OCI-LY7 (cell line): ENCODE data around the gene SNRNP48. TPM values are rescaled to one million over a fixed set of nuclear protein-coding genes. Genes with fewer than 3 reads are reported as not detected.

Experiments
- BruUV-seq: library from RNA; stranded (reverse); fragments of 400-500 nt; replicated peaks from 2 replicates; lab custom pipeline; 2021; lab: Mats Ljungman, UMichigan
- CTCF ChIA-PET: fragments of 300-600 bp; sonication (Branson Sonifier 250); formaldehyde crosslinking; loops from one replicate; lab custom pipeline; 2022; ENCODE audit warnings: antibody characterized with exemption; ENCODE audit not compliant: unreplicated experiment; lab: Charles Lee
- POLR2A ChIA-PET: fragments of 300-600 bp; sonication (Branson Sonifier 250); formaldehyde crosslinking; loops from one replicate; lab custom pipeline; 2022; ENCODE audit warnings: antibody characterized with exemption; lab: Charles Lee
- DNase-seq: peaks from one replicate; pipeline ENCODE4 v3.0.0-alpha.2; 2015; ENCODE audit warnings: low spot score
- H2AFZ ChIP-seq: fragments of 200-600 bp; sonication (generic), shearing (Covaris generic); 2 replicates; pipeline ENCODE4 v1.6.1; 2014; ENCODE audit warnings: mild to moderate bottlenecking, antibody characterized with exemption, low read length, moderate library complexity
- H3K27ac ChIP-seq: fragments of 200-600 bp; sonication (generic); 2 replicates; pipeline ENCODE4 v1.5.1; 2014; ENCODE audit warnings: mixed run types, low read depth, mild to moderate bottlenecking, moderate library complexity, low read length, inconsistent platforms; ENCODE audit not compliant: poor library complexity, severe bottlenecking
- H3K36me3 ChIP-seq: fragments of 200-600 bp; sonication (generic); 2 replicates; pipeline ENCODE4 v1.6.1; 2014; ENCODE audit warnings: mild to moderate bottlenecking, antibody characterized with exemption, low read length, moderate library complexity, mixed read lengths; ENCODE audit not compliant: insufficient read depth
- H3K4me1 ChIP-seq: fragments of 200-600 bp; sonication (generic); 2 replicates; pipeline ENCODE4 v1.5.1; 2014; ENCODE audit warnings: mild to moderate bottlenecking, low read length; ENCODE audit not compliant: insufficient read depth, poor library complexity, severe bottlenecking
- H3K4me2 ChIP-seq: fragments of 200-600 bp; sonication (generic); 2 replicates; pipeline ENCODE4 v1.6.1; 2014; ENCODE audit warnings: mild to moderate bottlenecking, low read length
- H3K4me3 ChIP-seq: fragments of 200-600 bp; sonication (generic); 2 replicates; pipeline ENCODE4 v1.5.1; 2014; ENCODE audit warnings: mild to moderate bottlenecking, low read depth, low read length; ENCODE audit not compliant: poor library complexity, severe bottlenecking
- H3K79me2 ChIP-seq: fragments of 200-600 bp; sonication (generic); 2 replicates; pipeline ENCODE4 v1.6.1; 2016; ENCODE audit warnings: low read depth, mild to moderate bottlenecking, low read length, moderate library complexity, mixed read lengths; ENCODE audit not compliant: insufficient read depth
- H3K9me2 ChIP-seq: fragments of 200-600 bp; sonication (generic); 2 replicates; pipeline ENCODE4 v1.6.1; 2016; ENCODE audit warnings: mild to moderate bottlenecking, low read length, mixed read lengths; ENCODE audit not compliant: insufficient read depth
- H3K9me3 ChIP-seq: fragments of 200-600 bp; sonication (generic); 2 replicates; pipeline ENCODE4 v1.6.1; 2014; ENCODE audit warnings: mild to moderate bottlenecking, mixed run types, low read length, mixed read lengths
- H4K20me1 ChIP-seq: fragments of 200-600 bp; sonication (generic); 2 replicates; pipeline ENCODE4 v1.6.1; 2014; ENCODE audit warnings: mild to moderate bottlenecking, antibody characterized with exemption, low read length, moderate library complexity, mixed read lengths; ENCODE audit not compliant: insufficient read depth
- EZH2phosphoT487 ChIP-seq: fragments of 200-600 bp; sonication (generic); IDR thresholded peaks from 2 replicates; pipeline ENCODE4 v1.6.1; 2018; ENCODE audit warnings: low read depth, borderline replicate concordance, mild to moderate bottlenecking, mixed run types, antibody characterized with exemption, low read length, moderate library complexity, mixed read lengths
- intact Hi-C: fragments of 100-400 bp; cut with micrococcal nuclease; formaldehyde crosslinking; loops from one replicate; pipeline ENCODE4 v1.10.0; 2022; ENCODE audit not compliant: unreplicated experiment
- total RNA-seq, 2 experiments: library from RNA; depleted of rRNA in 1 of 2; stranded (reverse); fragments of >200 nt in 1 of 2; shearing (Covaris generic) in 1 of 2; gene quantifications; 2 replicates each; pipeline ENCODE4 v1.2.3, GENCODE V29; 2014 to 2022
- TF ChIP-seq, protein P1 (sequence below): fragments of 200-600 bp; sonication (generic); conservative IDR thresholded peaks from 2 replicates; pipeline ENCODE4 v1.5.1; 2014; ENCODE audit warnings: mild to moderate bottlenecking, antibody characterized with exemption, low read length, moderate library complexity, mixed read lengths

The SNRNP48 gene
- total RNA-seq, 2 experiments from 2014 or later, result 24.1 to 30.2 TPM

DNA sequence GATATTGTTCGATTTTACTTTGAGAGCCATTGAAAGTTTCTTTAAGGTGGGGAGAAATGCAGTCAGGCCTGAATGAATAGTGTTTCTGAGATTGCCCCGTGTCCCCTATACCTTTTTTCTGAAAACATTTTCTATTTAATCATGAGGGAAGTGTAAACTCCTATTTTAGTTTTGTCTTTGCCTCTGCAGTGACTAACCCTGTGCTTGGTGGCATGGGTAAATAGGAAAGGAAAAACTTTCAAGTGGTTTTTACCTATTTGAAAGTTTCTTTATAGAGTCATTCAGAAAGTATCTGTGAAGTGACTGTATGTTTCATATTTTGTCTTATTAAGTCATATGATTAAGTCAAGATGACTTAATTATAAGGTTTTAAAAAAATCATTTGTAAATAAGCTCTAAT, 14.5 kb downstream of the SNRNP48 start:
- Histone ChIP-seq H3K27ac (no peak overlapping the region), H3K4me2 (no peak overlapping the region), H3K4me1 (no peaks in the 10 kb centered on the region), H3K9me2 (no peaks in the 10 kb centered on the region), H2AFZ (no peak overlapping the region), H3K4me3 (no peak overlapping the region), H3K36me3 (peaks cover 98% of the 10 kb centered on the region), H3K79me2 (no peaks in the 10 kb centered on the region), H4K20me1 (no peaks in the 10 kb centered on the region), H3K9me3 (no peaks in the 10 kb centered on the region)
- DNase-seq, result no peak
- ChIA-PET CTCF (no interaction called here), POLR2A (interaction anchor here (1.2 to 2.1 kb wide), 3 partner anchors 10 to 21 kb away, joined by 5 to 6 read pairs (median 5); no protein-coding TSS in a partner anchor)
- intact Hi-C loops, result loop anchor here (5.0 kb wide), 1 partner anchor 197 kb away; no protein-coding TSS in a partner anchor
- BruUV-seq, result no TSS peak
- no peak for TF ChIP-seq EZH2phosphoT487
- TF ChIP-seq, protein P1, sequence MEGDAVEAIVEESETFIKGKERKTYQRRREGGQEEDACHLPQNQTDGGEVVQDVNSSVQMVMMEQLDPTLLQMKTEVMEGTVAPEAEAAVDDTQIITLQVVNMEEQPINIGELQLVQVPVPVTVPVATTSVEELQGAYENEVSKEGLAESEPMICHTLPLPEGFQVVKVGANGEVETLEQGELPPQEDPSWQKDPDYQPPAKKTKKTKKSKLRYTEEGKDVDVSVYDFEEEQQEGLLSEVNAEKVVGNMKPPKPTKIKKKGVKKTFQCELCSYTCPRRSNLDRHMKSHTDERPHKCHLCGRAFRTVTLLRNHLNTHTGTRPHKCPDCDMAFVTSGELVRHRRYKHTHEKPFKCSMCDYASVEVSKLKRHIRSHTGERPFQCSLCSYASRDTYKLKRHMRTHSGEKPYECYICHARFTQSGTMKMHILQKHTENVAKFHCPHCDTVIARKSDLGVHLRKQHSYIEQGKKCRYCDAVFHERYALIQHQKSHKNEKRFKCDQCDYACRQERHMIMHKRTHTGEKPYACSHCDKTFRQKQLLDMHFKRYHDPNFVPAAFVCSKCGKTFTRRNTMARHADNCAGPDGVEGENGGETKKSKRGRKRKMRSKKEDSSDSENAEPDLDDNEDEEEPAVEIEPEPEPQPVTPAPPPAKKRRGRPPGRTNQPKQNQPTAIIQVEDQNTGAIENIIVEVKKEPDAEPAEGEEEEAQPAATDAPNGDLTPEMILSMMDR, result no peak

DNA sequence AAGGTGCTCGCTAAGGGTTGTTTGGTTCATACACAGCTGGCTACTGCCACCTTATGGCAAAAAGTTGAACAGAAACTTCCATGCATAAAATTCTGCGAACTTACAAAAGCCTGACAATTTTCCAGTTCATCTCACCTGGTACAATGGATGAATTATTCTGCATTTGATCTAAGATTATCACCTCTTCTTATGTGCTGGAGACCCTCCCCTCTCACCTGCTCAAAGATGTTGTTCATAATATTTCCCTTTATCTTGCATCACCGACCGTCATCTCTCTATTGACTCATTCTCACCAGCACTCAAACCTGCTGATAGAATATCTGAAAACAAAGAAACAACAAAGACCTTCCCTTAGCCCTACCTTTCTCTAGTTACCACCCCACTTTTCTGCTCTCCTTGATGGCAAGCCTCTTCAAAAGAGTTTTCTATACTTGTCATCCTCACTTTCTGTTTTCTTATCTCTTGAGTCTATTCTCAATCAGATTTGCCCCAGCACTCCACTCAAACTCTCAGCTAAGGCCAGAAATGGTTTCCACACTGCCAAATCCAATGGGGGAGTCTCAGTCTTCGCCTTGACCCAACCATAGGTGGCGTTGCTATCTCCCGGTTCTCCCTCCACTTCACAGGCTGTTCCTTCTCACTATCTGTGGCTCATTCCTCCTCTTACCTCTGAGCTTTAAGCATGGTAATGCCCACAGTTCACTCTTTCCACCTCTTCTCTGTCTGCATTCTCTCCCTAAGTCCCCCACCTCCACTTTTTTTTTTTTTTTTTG, 25.8 kb downstream of the SNRNP48 start:
- CTCF ChIA-PET, result interaction anchor here (0.7 kb wide), 1 partner anchor 25 kb away, joined by 4 read pairs; no protein-coding TSS in a partner anchor
- intact Hi-C loops, result loop anchor here (1.0 to 10.0 kb wide), 2 partner anchors 339 to 379 kb away; no protein-coding TSS in a partner anchor
- no peak overlapping the region for H3K27ac ChIP-seq
- no peaks in the 10 kb centered on the region for H3K9me2 ChIP-seq
- H3K4me3 ChIP-seq, result no peak overlapping the region
- H4K20me1 ChIP-seq, result no peaks in the 10 kb centered on the region
- no TSS peak for BruUV-seq
- H3K4me2 ChIP-seq, result no peak overlapping the region
- no peak overlapping the region for H2AFZ ChIP-seq
- no peaks in the 10 kb centered on the region for H3K9me3 ChIP-seq
- no peaks in the 10 kb centered on the region for H3K4me1 ChIP-seq
- DNase-seq, result peak; percentile 66
- peaks cover 33% of the 10 kb centered on the region; the same call in 1 of the 2 replicates for H3K36me3 ChIP-seq
- TF ChIP-seq, protein P1, result peak; percentile 86
- TF ChIP-seq EZH2phosphoT487, result no peak
- POLR2A ChIA-PET, result interaction anchor here (0.6 to 0.7 kb wide), 3 partner anchors 166 to 409 kb away, joined by 4 to 5 read pairs (median 4); no protein-coding TSS in a partner anchor
- no peaks in the 10 kb centered on the region for H3K79me2 ChIP-seq
